Breast epithelium (tissue), 3 donors: ENCODE data around the gene XRN1.

Experiments used
- CTCF ChIP-seq, 3 donors: fragments of 450-650 bp; IDR thresholded peaks; one replicate each; pipeline ENCODE4 v1.5.1; 2016 to 2017; ENCODE audit warnings: antibody characterized with exemption in 3 of 3, mild to moderate bottlenecking in 3 of 3, moderate library complexity in 3 of 3
- POLR2A ChIP-seq: fragments of 450-650 bp; IDR thresholded peaks from one replicate; pipeline ENCODE4 v1.6.1; 2016; ENCODE audit warnings: antibody characterized with exemption, mild to moderate bottlenecking, moderate library complexity
- POLR2AphosphoS5 ChIP-seq, 3 donors: sonication (generic); formaldehyde crosslinking; IDR thresholded peaks; one replicate each; pipeline ENCODE4 v1.6.1; 2017; ENCODE audit warnings: antibody characterized with exemption in 3 of 3

DNA sequence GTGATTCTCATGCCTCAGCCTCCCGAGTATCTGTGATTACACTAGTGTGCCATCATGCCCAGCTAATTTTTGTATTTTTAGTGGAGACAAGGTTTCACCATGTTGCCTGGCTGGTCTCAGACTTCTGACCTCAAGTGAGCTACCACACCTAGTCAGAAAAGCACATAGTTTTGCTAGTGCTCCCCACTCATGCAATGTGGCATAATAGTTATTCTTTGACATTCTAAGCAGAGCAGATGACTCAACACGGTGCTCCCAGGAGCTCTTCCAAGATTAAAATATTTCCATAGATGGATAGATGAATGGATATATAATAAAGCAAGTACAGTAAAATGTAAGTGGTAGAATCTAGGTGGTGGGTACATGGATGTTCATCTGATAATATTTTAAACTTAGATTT is 169.4 kb downstream of the XRN1 start:
- no peak for TF ChIP-seq CTCF (IDR thresholded peaks at IDR 0.05)
- no peak for TF ChIP-seq POLR2A
- TF ChIP-seq POLR2AphosphoS5 (IDR thresholded peaks at IDR 0.05) = no peak
